ENCODE data around the gene PRMT1.

DNA sequence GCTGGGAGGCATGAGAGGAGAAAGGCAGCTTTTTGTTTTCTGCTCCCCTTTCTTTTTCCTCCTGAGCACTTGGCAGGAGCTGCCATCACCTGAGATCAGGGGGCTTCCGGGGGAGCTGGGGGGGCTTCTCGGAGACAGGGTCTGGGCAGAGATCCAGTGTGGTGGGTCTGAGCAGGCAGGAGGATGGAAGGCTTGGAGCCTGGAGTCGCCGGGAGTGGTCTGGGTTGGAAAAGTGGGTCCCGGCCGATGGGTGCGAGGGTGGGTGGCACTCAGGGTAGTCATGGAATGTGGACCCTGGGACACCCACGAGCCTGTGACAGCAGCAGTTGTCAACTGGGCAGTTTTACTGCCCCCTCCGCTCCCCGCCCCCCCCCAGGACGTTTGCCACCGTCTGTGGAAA is 10.1 kb downstream of the PRMT1 start:
- TF ChIP-seq, protein P1, sequence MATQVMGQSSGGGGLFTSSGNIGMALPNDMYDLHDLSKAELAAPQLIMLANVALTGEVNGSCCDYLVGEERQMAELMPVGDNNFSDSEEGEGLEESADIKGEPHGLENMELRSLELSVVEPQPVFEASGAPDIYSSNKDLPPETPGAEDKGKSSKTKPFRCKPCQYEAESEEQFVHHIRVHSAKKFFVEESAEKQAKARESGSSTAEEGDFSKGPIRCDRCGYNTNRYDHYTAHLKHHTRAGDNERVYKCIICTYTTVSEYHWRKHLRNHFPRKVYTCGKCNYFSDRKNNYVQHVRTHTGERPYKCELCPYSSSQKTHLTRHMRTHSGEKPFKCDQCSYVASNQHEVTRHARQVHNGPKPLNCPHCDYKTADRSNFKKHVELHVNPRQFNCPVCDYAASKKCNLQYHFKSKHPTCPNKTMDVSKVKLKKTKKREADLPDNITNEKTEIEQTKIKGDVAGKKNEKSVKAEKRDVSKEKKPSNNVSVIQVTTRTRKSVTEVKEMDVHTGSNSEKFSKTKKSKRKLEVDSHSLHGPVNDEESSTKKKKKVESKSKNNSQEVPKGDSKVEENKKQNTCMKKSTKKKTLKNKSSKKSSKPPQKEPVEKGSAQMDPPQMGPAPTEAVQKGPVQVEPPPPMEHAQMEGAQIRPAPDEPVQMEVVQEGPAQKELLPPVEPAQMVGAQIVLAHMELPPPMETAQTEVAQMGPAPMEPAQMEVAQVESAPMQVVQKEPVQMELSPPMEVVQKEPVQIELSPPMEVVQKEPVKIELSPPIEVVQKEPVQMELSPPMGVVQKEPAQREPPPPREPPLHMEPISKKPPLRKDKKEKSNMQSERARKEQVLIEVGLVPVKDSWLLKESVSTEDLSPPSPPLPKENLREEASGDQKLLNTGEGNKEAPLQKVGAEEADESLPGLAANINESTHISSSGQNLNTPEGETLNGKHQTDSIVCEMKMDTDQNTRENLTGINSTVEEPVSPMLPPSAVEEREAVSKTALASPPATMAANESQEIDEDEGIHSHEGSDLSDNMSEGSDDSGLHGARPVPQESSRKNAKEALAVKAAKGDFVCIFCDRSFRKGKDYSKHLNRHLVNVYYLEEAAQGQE (IDR thresholded peaks at IDR 0.05; ENCODE audit: borderline replicate concordance): no peak
- TF ChIP-seq, protein P2, sequence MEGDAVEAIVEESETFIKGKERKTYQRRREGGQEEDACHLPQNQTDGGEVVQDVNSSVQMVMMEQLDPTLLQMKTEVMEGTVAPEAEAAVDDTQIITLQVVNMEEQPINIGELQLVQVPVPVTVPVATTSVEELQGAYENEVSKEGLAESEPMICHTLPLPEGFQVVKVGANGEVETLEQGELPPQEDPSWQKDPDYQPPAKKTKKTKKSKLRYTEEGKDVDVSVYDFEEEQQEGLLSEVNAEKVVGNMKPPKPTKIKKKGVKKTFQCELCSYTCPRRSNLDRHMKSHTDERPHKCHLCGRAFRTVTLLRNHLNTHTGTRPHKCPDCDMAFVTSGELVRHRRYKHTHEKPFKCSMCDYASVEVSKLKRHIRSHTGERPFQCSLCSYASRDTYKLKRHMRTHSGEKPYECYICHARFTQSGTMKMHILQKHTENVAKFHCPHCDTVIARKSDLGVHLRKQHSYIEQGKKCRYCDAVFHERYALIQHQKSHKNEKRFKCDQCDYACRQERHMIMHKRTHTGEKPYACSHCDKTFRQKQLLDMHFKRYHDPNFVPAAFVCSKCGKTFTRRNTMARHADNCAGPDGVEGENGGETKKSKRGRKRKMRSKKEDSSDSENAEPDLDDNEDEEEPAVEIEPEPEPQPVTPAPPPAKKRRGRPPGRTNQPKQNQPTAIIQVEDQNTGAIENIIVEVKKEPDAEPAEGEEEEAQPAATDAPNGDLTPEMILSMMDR (IDR thresholded peaks at IDR 0.05; ENCODE audit: poor library complexity, severe bottlenecking): no peak
